ENCODE data around the gene TSC22D4. TPM values are rescaled to one million over a fixed set of nuclear protein-coding genes. Genes with fewer than 3 reads are reported as not detected.

TSC22D4 gene
- polyA plus RNA-seq, 1 donor from 2014 or later, result 2.1 TPM

DNA sequence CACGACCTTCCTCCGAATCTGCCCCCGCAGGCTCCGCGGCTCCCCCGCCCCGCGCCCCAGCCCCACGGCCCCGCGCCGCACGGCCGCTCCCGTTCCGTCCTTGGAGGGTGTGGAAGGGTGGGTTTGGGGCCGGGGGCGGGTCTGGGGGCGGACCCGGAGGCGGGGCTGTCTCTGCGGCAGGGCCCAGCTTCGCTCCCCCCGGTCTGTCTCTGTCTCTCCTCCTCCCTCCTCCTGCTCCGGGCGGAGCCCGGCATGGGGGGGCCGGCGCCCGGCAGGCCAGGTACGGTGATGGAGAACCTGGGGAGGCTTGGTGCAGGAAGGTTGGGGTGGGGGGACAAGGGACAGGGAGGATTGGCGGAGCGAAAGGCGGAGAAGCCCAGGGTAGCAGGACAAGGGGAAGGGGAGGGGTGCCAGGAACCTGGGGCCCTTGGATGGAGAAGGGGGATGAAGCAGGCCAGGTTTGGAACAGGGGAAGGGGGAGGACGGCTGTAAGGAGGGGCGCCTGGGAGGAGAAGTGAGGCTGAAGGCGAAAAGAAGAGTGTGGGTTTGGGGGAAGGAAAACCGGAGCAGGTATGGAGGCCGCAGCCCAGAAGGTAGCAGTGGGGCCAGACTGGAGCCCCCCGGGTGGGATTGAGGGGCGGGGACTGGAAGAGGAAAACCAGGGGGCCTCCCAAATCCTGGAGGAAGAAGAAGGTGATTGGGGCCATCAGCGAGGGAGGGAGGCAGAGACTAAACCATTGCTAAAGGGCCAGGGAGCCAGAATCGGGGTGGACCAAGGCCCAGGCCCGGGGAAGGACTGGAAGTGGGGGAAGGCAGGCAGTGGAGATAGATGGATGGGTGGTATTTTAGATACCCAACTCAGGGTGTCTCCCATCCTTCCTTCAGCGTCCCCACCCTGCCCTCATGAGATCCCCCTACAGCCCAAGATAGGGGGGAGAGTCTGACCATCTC is 5.0 kb upstream of the TSC22D4 start, which contains the start of gene NYAP1:
TSS of gene NYAP1 (plus strand) at position 206 of the 951 bp plus-strand sequence. CDS start 1,385 bp downstream, outside the sequence.
- H3F3A ChIP-seq (ENCODE audit: insufficient read depth, low read length, poor library complexity, severe bottlenecking), result no peaks in the 10 kb centered on the region
- H3K9ac ChIP-seq (ENCODE audit: low read length), result peak within 1 kb of the TSS; percentile 97
- peaks cover 32% of the 10 kb centered on the region for H3K79me2 ChIP-seq (replicated peaks; ENCODE audit: insufficient read depth, low read length)
- TF ChIP-seq TAF1 (IDR thresholded peaks at IDR 0.05; ENCODE audit: low read depth) (peak; percentile 56), SMC3 (conservative IDR thresholded peaks at IDR 0.05; ENCODE audit: poor library complexity) (no peak), POLR2AphosphoS5 (IDR thresholded peaks at IDR 0.05) (peak; percentile 54), RAD21 (conservative IDR thresholded peaks at IDR 0.05) (no peak)
- TF ChIP-seq, protein P1, sequence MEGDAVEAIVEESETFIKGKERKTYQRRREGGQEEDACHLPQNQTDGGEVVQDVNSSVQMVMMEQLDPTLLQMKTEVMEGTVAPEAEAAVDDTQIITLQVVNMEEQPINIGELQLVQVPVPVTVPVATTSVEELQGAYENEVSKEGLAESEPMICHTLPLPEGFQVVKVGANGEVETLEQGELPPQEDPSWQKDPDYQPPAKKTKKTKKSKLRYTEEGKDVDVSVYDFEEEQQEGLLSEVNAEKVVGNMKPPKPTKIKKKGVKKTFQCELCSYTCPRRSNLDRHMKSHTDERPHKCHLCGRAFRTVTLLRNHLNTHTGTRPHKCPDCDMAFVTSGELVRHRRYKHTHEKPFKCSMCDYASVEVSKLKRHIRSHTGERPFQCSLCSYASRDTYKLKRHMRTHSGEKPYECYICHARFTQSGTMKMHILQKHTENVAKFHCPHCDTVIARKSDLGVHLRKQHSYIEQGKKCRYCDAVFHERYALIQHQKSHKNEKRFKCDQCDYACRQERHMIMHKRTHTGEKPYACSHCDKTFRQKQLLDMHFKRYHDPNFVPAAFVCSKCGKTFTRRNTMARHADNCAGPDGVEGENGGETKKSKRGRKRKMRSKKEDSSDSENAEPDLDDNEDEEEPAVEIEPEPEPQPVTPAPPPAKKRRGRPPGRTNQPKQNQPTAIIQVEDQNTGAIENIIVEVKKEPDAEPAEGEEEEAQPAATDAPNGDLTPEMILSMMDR (IDR thresholded peaks at IDR 0.05; ENCODE audit: poor library complexity, severe bottlenecking), result no peak
- TF ChIP-seq, protein P2, sequence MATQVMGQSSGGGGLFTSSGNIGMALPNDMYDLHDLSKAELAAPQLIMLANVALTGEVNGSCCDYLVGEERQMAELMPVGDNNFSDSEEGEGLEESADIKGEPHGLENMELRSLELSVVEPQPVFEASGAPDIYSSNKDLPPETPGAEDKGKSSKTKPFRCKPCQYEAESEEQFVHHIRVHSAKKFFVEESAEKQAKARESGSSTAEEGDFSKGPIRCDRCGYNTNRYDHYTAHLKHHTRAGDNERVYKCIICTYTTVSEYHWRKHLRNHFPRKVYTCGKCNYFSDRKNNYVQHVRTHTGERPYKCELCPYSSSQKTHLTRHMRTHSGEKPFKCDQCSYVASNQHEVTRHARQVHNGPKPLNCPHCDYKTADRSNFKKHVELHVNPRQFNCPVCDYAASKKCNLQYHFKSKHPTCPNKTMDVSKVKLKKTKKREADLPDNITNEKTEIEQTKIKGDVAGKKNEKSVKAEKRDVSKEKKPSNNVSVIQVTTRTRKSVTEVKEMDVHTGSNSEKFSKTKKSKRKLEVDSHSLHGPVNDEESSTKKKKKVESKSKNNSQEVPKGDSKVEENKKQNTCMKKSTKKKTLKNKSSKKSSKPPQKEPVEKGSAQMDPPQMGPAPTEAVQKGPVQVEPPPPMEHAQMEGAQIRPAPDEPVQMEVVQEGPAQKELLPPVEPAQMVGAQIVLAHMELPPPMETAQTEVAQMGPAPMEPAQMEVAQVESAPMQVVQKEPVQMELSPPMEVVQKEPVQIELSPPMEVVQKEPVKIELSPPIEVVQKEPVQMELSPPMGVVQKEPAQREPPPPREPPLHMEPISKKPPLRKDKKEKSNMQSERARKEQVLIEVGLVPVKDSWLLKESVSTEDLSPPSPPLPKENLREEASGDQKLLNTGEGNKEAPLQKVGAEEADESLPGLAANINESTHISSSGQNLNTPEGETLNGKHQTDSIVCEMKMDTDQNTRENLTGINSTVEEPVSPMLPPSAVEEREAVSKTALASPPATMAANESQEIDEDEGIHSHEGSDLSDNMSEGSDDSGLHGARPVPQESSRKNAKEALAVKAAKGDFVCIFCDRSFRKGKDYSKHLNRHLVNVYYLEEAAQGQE (IDR thresholded peaks at IDR 0.05; ENCODE audit: borderline replicate concordance), result peak; percentile 46
- H3K4me2 ChIP-seq (ENCODE audit: low read length), result peak within 1 kb of the TSS; percentile 76
- peak within 1 kb of the TSS; percentile 84 for H2AFZ ChIP-seq (ENCODE audit: low read depth, low read length)
- peak within 1 kb of the TSS; percentile 85 for H3K27ac ChIP-seq (ENCODE audit: low read length)
- peak within 1 kb of the TSS; percentile 83 for H3K4me3 ChIP-seq (ENCODE audit: low read length)
- no peaks in the 10 kb centered on the region for H3K36me3 ChIP-seq (ENCODE audit: insufficient read depth, low read length)
- H3K9me2 ChIP-seq (ENCODE audit: insufficient read depth, low read length), result no peaks in the 10 kb centered on the region
- no peaks in the 10 kb centered on the region for H3K9me3 ChIP-seq (ENCODE audit: low read length)
- H3K27me3 ChIP-seq (ENCODE audit: insufficient read depth, low read depth, low read length), result no peaks in the 10 kb centered on the region
- no peaks in the 10 kb centered on the region for H4K20me1 ChIP-seq (ENCODE audit: insufficient read depth)

DNA sequence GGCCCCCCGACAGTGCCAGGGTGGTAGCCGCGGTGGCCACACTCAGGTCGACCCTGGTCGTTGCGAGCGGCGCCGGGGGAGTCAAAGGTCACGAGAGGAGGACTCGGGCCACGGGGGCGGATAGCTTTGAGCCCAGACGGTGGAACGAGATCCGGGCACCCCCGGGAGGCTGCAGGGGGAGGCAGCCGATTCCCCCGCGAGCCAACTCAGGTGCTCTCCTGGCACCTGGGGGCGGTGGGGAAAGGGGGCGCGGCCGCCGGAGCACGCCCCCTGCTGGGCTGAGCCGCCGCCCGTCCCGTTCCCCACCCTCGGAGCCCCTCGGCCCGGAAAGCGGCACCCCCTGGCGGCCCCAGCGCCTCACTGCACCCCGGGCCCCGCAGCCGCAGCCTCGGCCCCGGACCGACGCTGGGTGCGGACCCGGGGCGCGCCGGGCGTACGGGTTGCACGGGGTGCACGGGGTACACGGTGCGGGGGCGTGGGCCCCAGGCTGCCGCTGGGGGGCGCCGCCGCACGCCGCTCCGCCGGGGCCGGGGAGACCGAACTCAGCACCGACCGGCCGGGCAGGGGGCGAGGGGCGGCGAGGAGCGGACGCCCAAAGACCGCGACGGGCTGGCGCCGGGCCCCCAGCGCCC is 4.2 kb upstream of the TSC22D4 start:
- Histone ChIP-seq H3K27ac (ENCODE audit: low read length) (peak overlapping the region; percentile 85), H3F3A (ENCODE audit: insufficient read depth, low read length, poor library complexity, severe bottlenecking) (no peaks in the 10 kb centered on the region), H2AFZ (ENCODE audit: low read depth, low read length) (peak overlapping the region; percentile 49), H3K36me3 (ENCODE audit: insufficient read depth, low read length) (no peaks in the 10 kb centered on the region), H3K27me3 (ENCODE audit: insufficient read depth, low read depth, low read length) (no peaks in the 10 kb centered on the region), H3K4me2 (ENCODE audit: low read length) (peak overlapping the region; percentile 1), H3K79me2 (replicated peaks; ENCODE audit: insufficient read depth, low read length) (peaks cover 27% of the 10 kb centered on the region), H3K4me3 (ENCODE audit: low read length) (peak overlapping the region; percentile 83), H3K9me2 (ENCODE audit: insufficient read depth, low read length) (no peaks in the 10 kb centered on the region), H3K9me3 (ENCODE audit: low read length) (no peaks in the 10 kb centered on the region), H4K20me1 (ENCODE audit: insufficient read depth) (no peaks in the 10 kb centered on the region), H3K9ac (ENCODE audit: low read length) (peak overlapping the region; percentile 97)
- TF ChIP-seq POLR2AphosphoS5 (IDR thresholded peaks at IDR 0.05) (no peak), TAF1 (IDR thresholded peaks at IDR 0.05; ENCODE audit: low read depth) (no peak), SMC3 (conservative IDR thresholded peaks at IDR 0.05; ENCODE audit: poor library complexity) (peak; percentile 83), MXI1 (conservative IDR thresholded peaks at IDR 0.05; ENCODE audit: poor library complexity, severe bottlenecking) (peak; percentile 75), EP300 (conservative IDR thresholded peaks at IDR 0.05; ENCODE audit: poor library complexity, severe bottlenecking) (peak; percentile 25), RAD21 (conservative IDR thresholded peaks at IDR 0.05) (peak; percentile 77), EZH2 (IDR thresholded peaks at IDR 0.05; ENCODE audit: borderline replicate concordance, insufficient read depth, low read length, poor library complexity, severe bottlenecking) (no peak)
- TF ChIP-seq, protein P1 (IDR thresholded peaks at IDR 0.05; ENCODE audit: poor library complexity, severe bottlenecking), result peak; percentile 99
- TF ChIP-seq, protein P2 (IDR thresholded peaks at IDR 0.05; ENCODE audit: borderline replicate concordance), result no peak
